IPS DF 4.7 (cell line): ENCODE results near the gene DLG1.

Experiments
- DNase-seq: peaks from one replicate; pipeline ENCODE4 v3.0.0-alpha.2; 2013; ENCODE audit warnings: low spot score; ENCODE audit errors: extremely low read depth

DLG1 gene

DNA sequence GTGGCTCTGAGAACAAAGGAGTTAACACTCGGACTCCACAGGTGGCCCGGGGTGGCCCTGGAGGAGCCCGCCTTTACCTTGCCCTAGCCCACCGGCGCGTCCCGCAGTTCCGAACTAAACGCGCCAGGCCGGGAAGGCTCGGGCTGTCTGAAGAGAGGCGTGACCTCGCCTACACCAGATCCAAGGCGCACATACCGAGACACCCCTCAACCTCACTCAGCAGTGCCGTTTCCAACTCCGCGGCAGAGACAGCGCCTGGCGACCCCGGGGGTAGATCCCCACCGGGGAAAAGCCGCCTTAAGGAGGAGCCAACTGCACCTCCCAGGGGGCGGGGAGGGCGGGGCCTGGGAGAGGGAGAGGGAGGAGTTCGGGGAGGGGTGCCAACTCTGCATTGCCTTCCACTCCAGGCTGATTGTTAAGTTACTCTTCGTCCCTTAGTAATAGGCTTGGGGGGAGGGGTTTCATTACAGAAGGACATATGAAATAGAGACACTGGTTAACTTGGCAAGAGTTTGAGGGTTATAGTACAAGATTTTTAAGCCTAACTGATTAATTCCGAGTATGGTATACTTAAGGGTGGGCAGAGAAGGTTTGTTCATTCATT lies at the start of gene DLG1:
Gene DLG1 (minus strand): TSS at position 272 of the 604 bp plus-strand sequence. CDS start 1,408 bp downstream, outside the sequence.
- DNase-seq, result no peak

DNA sequence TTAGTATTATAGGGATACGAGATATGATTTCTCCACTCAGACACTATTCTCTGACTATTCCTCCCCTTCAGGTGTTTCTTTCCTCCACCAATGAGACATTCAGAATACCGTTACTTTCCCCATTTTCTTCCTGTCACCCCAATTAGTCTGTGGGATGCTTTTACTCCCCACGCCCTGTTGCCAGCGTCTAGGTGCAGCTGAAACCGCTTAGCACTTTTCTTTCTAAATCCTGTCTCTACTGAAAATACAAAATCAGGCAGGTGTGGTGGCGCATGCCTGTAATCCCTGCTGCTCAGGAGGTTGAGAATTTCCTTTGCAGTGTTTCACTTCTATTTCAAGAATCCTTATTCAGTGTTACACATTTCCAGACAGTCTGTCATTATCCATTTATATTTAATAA lies 49.6 kb upstream of the DLG1 start:
- no peak for DNase-seq

DNA sequence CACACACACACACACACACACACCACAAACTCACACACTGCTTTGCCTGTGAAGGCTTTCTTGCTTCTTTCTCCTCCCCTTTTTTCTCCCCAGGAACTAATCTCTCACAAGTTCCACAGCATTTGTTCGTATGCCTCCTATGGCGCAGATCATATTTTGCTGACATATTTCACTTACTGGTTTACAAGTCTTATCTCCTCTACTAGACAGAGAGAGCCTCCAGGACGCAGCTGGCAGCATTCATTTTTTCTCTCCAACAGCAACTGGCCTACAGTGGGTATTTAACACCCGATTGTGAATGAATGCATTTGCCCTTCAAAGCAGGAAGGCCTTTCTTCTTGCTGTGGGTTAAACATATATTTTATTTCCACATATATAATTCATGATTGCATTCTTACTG lies 47.0 kb upstream of the DLG1 start:
- DNase-seq, result no peak

DNA sequence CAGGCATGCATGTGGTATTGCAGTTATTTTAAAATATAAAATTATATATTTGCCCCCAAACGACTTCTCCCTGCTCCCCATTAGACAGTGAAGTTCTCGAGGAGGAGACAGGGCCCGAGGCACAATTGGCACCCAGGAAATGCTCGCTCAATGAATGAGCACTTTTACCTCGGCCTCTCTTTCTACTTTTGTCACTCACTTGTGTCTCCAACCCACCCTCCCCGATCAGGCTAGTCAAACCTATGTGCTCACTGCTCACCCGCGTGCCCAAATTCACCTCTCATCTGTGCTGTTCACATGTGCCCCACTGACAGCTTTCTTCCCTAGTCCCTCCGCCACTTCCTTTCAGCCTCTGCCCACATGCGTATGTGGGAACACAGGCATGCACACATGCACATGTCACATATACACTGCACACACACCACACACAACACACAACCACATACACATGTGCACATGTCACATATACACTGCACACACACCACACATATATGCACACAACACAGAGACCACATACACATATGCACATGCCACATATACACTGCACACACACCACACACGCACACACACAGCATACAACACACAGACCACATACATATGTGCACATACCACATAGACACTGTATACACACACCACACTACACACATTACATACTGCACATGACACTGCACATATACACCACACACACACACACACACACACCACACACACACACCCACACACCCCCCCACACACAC lies 46.3 kb upstream of the DLG1 start:
- DNase-seq, result no peak

DNA sequence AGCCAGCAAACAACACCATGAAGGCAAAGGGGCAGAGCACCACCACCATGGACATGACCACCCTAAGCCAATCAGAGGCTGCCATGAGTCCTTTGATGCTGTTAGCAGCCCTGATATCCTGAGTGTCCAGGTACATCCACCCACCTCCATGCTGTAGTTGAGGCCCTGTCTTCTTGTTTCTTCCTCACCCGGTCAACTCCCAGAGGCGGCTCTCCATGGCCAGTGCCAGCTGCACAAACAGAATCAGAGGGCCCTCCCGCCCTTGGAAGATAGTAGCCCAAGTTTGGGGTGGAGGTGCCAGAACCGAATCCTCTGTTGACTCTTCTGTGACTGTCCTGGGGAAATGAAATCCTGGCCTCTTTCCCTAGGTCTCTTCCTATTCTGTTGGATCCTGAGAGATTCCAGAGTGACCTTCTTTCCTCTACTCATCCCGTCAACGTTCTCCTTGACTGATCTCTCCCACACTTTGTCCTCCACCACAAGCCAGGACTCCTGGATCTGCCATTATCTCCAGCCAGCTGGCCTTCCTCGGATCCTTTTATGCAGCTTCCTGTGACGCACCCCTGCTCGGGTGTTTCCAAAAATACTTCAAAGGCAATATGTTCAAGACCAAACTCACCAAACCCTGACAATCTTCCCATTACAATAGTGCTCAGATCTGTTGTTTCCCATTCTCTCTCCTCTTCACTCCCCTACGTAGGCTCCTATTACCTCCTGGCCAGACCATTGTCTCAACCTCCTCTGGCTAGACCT lies 45.4 kb upstream of the DLG1 start:
- no peak for DNase-seq

DNA sequence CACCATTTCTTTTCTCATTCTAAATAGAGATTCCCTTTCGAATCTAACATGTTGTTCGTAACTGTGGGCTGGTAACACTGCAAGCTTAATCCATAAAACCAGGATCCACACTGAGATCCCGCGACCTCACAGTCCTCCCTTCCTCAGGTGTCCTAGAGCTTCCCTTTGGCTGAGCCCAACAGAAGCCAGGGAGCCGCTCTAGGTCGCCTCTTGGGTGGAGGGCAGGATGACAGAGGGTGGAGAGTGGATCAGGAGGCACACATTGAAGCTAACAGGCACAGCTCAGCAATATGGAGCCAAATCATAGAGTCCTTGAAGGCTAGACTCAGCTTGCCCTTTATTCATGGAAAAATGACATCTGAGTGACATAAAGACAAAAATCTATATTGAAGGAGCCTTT lies 44.7 kb upstream of the DLG1 start:
- DNase-seq, result no peak

DNA sequence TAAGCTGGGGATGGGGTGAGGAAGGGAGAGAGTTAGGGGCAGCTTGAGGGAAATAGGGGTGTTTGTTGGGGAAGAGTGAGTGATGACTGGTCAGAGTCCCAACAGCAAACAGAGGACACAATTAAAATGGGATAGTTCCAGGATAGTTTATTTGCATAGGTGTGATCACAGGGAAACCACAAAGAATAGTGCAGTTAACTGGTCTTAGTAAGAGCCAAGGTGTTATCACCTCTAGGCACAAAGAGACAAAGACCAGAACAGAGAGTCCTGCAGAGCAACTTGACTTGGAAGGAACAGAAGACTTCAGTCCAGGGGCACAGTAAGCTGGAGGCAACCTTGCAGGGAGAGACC lies 42.1 kb upstream of the DLG1 start:
- DNase-seq, result no peak

DNA sequence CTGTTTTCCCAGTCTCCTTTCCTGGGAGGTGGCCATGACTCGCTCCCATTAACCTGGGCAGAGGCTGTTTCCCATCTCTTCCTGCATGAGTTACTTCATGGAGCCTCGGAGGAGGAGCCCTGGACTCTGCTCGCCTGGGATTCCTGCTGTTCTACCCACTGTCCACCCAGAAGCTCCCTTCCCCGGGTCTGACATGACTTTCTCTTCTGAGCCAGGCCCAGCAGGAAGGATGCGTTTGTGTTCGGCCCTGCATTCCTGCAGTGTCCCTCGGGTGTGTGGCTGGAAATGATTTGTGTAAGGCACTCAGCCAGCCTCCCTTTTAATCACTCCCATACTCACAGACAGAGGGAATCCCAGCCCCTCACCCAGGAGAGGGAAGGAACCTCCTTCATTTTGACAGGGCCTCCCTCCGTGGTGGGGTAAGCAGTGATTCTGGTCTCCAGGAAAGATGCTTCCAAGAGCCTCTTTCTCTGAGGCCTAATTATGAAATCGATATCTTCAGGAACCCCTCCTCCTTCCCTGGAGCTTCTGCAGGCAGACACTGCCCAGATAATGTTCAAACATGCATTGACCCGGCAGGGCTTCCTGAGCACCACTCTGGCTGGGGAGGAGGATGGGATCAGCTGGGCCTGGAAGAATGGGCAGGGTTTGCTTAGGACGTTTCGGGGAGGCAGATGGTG lies 41.6 kb upstream of the DLG1 start:
- no peak for DNase-seq

DNA sequence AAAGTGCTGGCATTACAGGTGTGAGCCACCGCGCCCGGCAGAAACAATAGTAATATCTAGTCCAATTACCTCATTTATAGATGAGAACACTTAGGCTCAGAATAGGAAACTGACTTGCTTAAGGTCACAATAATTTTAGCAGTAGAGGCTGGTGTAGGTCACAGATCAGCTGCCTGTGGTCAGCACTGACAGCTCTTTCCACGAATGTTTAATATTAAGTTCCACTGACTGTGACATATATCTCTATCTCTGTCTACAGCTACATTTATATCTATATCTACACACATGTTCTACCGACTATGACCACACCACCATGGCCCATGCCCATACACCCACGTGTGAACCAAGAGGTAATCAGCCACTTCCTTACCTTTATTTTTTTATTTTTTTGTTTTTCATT lies 40.2 kb upstream of the DLG1 start:
- no peak for DNase-seq

DNA sequence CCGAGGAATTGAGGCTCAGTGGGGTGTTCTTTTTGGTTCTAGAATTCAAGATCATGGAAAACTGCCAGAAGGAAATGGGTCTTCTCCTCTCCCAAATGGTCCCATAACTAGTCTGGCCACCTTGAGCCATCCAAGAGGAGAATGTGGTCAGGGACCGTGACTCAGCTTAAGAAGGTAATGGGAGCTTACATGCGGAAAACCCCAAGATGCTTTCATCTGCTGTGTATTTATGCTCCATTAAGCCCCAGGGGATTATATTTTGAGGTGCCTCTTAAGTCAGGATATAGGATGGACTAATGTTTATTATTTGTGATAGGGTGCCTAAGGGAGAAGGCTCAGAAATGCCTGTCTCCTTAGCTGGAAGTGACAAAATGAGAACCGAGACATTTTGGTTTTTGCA lies 39.2 kb upstream of the DLG1 start:
- DNase-seq, result no peak

DNA sequence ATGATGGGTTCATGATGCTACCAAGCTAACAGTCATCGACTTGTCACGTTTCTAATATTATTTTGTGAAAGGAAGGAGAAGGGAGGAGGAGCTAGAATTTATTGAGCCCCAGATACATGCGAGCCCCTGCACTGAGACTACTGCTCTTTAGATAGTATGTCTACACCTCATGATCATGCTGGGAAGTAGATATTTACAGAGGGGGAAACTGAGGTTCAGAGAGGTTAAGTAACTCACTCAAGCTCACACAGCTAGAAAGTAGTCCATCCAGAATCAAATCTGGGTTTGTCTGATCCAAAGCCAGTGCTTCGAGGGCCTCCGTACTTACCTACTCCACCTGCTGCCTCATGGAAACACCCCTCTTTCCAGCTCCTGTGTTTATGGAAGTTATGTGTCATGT lies 38.8 kb upstream of the DLG1 start:
- DNase-seq, result no peak

DNA sequence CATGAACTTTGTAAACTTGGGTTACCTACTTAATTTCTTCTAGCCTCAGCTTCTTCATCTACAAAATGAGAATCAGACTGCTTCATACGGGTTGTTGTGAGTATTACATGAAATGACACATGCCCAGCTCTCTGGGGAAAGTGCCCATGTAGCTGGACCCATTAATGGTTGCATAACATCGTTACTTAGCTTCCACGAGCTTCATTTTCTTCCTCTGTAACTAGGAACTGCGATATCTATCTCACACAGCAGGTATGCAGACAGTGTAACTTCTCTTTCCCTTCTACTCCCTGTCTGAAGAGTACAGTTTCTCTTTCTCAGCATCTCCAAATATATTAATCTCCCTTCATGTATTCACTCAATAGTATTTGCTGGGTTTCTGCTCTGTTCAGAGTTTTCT lies 37.9 kb upstream of the DLG1 start:
- no peak for DNase-seq

DNA sequence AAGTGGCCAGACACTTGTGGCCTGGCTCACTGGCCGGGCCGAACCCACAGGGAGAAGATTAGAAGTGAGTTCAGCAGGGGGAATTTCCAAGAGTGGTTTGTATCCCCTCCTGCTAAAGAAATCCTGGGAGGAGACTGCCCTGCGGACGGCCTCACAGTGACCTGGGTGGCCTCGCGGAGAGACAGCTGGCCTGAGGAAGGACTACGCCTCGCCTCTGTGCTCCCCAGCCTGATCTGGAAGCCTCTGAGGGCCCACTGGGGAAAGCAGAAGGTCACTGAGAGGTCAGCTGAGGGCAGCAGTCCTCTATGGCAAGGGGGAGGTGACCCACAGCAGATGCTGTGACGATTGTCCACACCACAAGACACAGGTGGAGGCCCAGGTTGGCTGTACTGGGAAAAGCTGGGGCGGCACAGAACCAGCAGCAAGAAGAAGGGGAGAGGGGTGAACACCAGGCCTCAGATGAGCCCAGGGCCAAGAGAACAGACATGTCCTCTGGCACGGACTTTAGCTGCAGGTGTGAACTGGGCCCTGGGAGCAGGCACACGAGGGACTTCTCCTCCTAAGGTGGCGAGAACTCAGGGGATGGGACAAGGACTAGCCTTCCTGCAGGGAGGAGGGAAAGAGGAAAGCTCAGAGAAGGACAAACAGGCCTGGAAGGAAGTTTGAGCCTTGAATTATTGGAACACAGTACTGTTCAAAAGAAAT lies 37.2 kb upstream of the DLG1 start:
- DNase-seq, result no peak

DNA sequence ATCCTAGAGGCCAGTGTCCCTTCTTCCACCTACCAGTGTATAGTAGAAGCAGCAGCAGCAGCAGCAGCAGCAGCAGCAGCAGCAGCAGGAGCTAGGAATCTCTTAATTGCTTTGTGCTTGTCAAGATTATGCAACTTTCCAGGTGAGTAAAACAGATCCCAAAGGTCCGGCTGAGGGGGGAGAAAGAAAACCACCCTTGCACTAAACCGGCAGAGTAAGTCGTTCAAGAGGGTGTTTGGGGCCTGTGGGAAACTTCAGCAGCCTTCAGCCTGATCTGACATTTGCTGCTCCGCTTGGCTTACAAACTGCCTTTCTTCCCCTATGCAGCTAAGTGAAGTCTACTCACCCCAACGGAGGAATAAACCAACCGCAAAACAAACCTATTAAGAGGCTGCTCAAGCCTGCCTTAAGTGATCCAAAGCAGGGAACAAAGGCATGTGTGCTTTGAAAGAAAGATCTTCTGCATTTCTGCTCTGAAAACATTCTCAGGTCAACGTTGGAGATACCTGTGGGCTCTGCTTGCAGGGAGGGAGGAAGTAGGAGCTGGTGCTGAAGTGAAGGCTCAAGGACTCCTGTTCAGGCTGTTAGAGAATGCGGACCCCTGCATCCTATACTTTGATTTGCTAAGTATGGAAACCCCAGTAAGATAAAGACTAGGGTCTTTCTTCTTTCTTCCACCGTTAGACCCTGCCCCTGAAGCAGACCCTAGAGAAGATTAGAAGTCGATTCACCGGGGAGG lies 35.7 kb upstream of the DLG1 start:
- DNase-seq, result no peak

DNA sequence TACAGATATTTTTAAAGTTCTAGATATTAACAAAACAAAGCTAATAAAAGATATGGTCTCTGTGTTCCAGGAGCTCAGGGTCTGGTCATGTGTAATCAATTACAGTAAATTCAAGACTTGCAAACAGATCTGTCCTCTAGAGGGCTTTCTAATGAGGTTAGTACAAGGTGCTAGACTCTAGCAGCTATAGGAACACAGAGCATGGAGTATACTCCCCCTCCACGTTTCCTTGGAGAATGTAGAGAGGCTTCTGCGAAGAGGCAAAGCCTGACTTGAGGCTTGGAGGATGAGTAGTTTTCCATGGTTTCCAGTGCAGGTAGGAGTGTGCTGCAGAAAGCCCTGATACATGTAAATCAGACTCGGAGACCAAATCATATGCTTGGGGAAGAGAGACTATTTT lies 32.7 kb upstream of the DLG1 start:
- no peak for DNase-seq

DNA sequence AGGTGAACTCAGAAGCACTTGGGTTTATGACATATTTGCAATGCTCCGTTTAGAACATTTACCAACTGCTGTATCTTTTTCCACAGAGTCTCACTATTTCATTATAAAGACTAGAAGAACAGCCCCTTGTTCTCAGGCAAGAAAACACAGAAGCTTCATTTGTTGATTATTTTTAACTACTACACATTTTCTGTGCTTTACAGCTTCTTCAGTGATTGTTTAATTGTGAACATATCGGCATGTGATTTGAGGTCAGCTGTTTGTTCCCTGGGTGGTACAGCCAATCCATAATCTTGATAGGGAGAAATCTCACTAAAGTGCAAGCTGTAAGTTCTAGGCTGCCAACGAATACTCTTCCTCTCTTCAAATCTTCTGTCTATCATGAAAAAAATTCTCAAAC lies 31.0 kb upstream of the DLG1 start:
- no peak for DNase-seq

DNA sequence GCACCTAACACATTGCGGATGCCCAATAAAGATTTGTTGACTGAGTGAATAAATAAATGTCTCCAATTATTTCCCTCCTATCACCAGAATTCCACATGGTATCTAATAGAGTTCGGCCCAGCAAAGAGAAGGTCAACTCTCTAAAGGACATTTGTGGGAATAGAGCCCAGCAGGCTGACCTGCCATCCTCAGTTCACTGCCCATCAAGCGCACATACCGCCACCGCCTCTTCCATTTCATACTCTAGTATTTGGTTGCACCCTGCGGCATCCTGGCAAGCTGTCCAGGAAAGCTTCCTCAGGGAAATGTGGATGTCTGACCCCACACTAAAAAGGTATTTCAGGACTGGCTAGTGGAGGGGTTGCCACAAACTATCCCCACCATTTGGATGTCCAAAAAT lies 29.8 kb upstream of the DLG1 start:
- DNase-seq, result no peak

DNA sequence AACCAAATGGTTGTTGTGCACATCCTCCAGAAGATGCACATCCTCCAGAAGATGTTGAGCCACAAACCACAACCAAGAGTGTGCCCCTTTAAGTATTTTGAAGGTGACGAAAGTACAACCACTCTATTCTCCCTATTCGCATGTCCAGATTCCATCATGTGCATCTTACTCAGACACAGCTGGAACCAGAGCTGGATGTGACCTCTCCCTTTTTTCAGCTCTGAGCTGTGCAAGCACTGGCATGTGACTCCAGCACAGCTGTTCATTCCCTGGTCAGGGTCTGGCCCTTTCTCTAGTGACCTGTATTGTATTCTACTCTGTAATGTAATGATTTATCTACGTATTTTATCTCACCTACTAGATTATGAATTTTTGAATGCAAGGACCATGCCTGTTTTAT lies 29.3 kb upstream of the DLG1 start:
- no peak for DNase-seq

DNA sequence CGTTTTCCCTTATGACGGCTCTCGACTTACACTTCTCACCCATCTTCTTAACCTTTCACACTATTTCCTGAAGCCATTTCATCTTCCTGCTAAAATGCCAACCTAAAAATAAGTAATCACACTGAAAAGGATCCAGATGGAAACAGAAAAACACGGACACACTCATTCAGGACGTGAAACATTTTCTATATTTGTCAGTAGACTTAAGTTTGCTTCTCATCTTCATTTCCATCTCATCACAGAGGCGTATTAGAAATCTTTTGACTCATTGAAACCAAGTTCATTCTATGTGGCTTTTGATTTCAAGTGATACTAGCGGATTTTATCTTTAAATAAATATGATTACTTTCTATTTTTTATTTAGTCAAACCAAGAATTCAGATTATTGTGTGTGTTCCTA lies 27.4 kb upstream of the DLG1 start:
- DNase-seq, result no peak

DNA sequence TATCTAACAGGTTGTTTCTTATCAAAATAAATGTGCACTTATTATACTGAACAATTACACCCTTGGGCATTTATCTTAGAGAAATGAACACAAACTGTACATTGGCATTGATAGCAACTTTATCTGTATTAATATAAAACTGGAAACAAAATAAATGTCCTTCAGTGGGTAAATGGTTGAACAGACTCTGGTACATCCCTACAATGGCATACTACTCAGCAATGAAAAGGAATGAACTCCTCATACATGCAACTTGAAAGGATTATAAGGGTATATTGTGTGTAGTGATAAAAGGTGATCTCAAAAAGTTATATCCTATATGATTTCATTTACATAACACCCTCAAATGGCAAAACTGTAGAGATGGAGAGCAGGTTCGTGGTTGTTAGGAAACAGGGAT lies 23.7 kb upstream of the DLG1 start:
- no peak for DNase-seq

DNA sequence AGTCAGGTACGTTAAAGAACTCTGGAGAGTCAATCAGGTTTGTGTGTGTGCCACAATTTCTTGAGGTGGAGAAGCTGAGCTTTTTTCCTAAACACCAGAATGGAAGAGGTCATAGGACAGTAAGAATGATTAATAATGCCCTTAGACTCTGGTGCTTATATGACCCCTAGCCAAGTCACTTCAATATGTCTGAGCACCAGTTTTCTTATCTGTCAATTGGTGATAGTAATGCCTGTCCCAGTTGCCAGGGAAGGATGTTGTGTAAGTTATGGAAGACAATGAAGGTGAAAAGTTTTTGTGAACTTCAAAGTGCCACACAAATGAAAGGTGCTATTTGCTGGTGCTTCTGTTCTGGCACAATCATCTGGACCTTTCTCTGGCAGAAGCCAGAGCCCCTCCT lies 22.2 kb upstream of the DLG1 start:
- DNase-seq, result no peak
